ENCODE measurements around the gene FAM193B.

DNA sequence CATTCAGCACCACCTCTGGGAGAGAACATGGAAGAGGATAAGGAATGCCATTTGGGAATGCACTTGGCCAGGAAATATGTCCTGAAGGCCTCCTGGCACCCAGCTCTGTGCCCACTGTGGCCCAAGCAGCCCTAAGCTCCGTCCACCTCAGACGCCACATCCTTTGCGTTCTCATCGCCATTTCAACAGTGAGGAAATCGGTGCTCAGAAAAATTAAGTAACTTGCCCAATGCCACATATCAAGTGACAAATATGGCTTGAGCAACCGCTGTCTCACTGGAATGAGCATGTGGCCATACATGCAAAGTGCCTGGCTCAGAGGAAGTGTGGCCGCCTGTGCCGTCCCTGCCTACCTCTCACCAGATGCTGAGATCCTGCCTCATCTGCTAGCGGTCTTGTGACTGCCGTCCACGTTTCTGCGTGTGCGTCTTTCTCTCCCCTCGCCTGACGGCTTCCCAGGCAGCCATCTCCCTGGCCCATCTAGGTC is 43.8 kb downstream of the FAM193B start:
- TF ChIP-seq, protein P1, sequence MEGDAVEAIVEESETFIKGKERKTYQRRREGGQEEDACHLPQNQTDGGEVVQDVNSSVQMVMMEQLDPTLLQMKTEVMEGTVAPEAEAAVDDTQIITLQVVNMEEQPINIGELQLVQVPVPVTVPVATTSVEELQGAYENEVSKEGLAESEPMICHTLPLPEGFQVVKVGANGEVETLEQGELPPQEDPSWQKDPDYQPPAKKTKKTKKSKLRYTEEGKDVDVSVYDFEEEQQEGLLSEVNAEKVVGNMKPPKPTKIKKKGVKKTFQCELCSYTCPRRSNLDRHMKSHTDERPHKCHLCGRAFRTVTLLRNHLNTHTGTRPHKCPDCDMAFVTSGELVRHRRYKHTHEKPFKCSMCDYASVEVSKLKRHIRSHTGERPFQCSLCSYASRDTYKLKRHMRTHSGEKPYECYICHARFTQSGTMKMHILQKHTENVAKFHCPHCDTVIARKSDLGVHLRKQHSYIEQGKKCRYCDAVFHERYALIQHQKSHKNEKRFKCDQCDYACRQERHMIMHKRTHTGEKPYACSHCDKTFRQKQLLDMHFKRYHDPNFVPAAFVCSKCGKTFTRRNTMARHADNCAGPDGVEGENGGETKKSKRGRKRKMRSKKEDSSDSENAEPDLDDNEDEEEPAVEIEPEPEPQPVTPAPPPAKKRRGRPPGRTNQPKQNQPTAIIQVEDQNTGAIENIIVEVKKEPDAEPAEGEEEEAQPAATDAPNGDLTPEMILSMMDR (conservative IDR thresholded peaks at IDR 0.05; ENCODE audit: low read depth, low read length) = no peak
- no peak for TF ChIP-seq EZH2 (IDR thresholded peaks at IDR 0.05; ENCODE audit: low read length, unreplicated experiment)

All from PC-3 (cell line).